T-cell (primary cell): Measurements from ENCODE around the gene PTCH1. TPM values are rescaled to one million over a fixed set of nuclear protein-coding genes. Genes with fewer than 3 reads are reported as not detected.

Source experiments
- ATAC-seq, 4 experiments: fragments of 200-7000 bp in 3 of 4; fragments of 150-1000 bp in 1 of 4; cut with Tn5 transposase; replicated peaks in 1 of 4; 1 replicate in 3 of 4; 2 replicates in 1 of 4; pipeline ENCODE4 v1.10.0; 2021; ENCODE audit warnings: moderate library complexity in 3 of 4, mild to moderate bottlenecking in 2 of 4, moderate number of reproducible peaks in 1 of 4
- CTCF ChIA-PET, 2 donors: fragments of 300-600 bp; sonication (Branson Sonifier 250); formaldehyde crosslinking; loops; one replicate each; lab custom pipeline; 2022; ENCODE audit warnings: antibody characterized with exemption in 2 of 2; lab: Charles Lee
- POLR2A ChIA-PET, 2 donors: fragments of 300-600 bp; sonication (Branson Sonifier 250); formaldehyde crosslinking; loops; one replicate each; lab custom pipeline; 2022; ENCODE audit warnings: antibody characterized with exemption in 2 of 2; lab: Charles Lee
- DNase-seq, 35 experiments: peaks; one replicate each; pipeline versions ENCODE4 v3.0.0 to v3.0.0-alpha.2; 2013 to 2023
- H3K27ac ChIP-seq: one replicate; pipeline ENCODE4 v1.5.1; 2013; ENCODE audit warnings: low read length
- H3K27me3 ChIP-seq, 2 experiments: replicated peaks in 1 of 2; 1 replicate in 1 of 2; 2 replicates in 1 of 2; pipeline versions ENCODE4 v1.6.1 to v1.7.0; 2013; ENCODE audit warnings: low read length in 1 of 2, mixed read lengths in 1 of 2; ENCODE audit not compliant: control insufficient read depth in 2 of 2, insufficient read depth in 2 of 2; ENCODE audit errors: extremely low read depth in 1 of 2
- H3K36me3 ChIP-seq, 2 donors: 1 replicate in 1 of 2; 2 replicates in 1 of 2; pipeline versions ENCODE4 v1.6.1 to v1.7.0; 2013; ENCODE audit warnings: low read length in 1 of 2; ENCODE audit not compliant: control insufficient read depth in 2 of 2, insufficient read depth in 1 of 2; ENCODE audit errors: extremely low read depth in 1 of 2
- H3K4me1 ChIP-seq, 2 experiments: 1 replicate in 1 of 2; 2 replicates in 1 of 2; pipeline versions ENCODE4 v1.6.1 to v1.7.0; 2013; ENCODE audit warnings: low read length in 2 of 2, mixed read lengths in 1 of 2; ENCODE audit not compliant: insufficient read depth in 2 of 2, control insufficient read depth in 1 of 2; ENCODE audit errors: extremely low read depth in 1 of 2
- H3K4me3 ChIP-seq, 2 donors: 1 replicate in 1 of 2; 2 replicates in 1 of 2; pipeline versions ENCODE4 v1.5.1 to v1.7.0; 2013; ENCODE audit warnings: mild to moderate bottlenecking in 2 of 2, low read length in 1 of 2, moderate library complexity in 1 of 2; ENCODE audit not compliant: control insufficient read depth in 1 of 2; ENCODE audit errors: extremely low read depth in 1 of 2
- H3K9me3 ChIP-seq: 2 replicates; pipeline ENCODE4 v1.7.0; 2013
- H3K27ac Mint-ChIP-seq, 2 donors: one replicate each; pipeline ENCODE4 v1.8.0; 2020 to 2021; ENCODE audit warnings: mild to moderate bottlenecking in 2 of 2, mixed read lengths in 2 of 2
- H3K27me3 Mint-ChIP-seq, 2 donors: one replicate each; pipeline ENCODE4 v1.8.0; 2021 to 2022; ENCODE audit warnings: mixed read lengths in 2 of 2
- H3K36me3 Mint-ChIP-seq: one replicate; pipeline ENCODE4 v1.8.0; 2021; ENCODE audit warnings: mixed read lengths
- H3K4me1 Mint-ChIP-seq, 3 donors: one replicate each; pipeline ENCODE4 v1.8.0; 2020 to 2022; ENCODE audit warnings: mixed read lengths in 3 of 3, mild to moderate bottlenecking in 1 of 3
- H3K4me3 Mint-ChIP-seq, 3 donors: one replicate each; pipeline ENCODE4 v1.8.0; 2020 to 2022; ENCODE audit warnings: mild to moderate bottlenecking in 3 of 3, mixed read lengths in 3 of 3, moderate library complexity in 3 of 3
- H3K9me3 Mint-ChIP-seq, 3 donors: one replicate each; pipeline ENCODE4 v1.8.0; 2020 to 2022; ENCODE audit warnings: mixed read lengths in 3 of 3
- WGBS: methylation state at CpG from one replicate; pipeline ENCODE4 v1.1.5; 2013; ENCODE audit warnings: missing lambda C conversion rate; ENCODE audit not compliant: insufficient coverage; 5-methylcytosine and 5-hydroxymethylcytosine counted together
- total RNA-seq, 35 experiments: library from RNA in 6 of 35; stranded (reverse) in 6 of 35; fragments of 120-200 nt in 1 of 35; gene quantifications; one replicate each; pipeline versions ENCODE4 v1.2.1 to v1.2.4 and lab custom pipeline; 2013 to 2026

PTCH1 gene
- total RNA-seq, 5 donors from 2014 or later (not counting 1 experiment from before 2014, with no cell fraction given): 23.4 to 35.5 (median 29.2) TPM

DNA sequence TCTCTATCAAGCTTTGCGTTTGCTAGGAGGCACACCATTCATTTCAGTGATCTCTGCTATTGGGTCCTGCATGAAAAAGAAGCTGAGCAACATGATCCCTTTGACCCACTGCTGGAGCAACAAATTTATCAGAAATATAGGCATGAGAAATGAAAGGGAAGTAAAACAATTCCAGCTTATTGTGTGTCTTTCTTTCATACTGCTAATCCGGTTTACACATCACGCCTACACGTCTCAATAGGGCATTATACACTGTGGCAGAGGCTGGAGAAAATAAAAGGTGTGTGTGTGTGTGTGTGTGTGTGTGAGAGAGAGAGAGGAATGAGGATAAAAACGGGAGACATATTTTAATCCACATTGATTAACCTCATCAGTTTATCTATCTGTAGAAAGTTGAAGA, 2.4 kb downstream of the PTCH1 start:
- no peaks in the 10 kb centered on the region for H3K9me3 ChIP-seq
- Mint-ChIP-seq H3K9me3 (peaks cover 0 to under 1% (median 0%) of the 10 kb centered on the region in 3 donors), H3K4me1 (peaks cover 37 to 55% (median 46%) of the 10 kb centered on the region in 3 donors), H3K27ac (no peak overlapping the region), H3K27me3 (peaks cover 13% of the 10 kb centered on the region in 2 donors), H3K36me3 (no peaks in the 10 kb centered on the region), H3K4me3 (peak overlapping the region in 1 of 3 donors; percentile 97)
- ATAC-seq (no peak), DNase-seq (no peak)
- WGBS: no CpG with 5 or more reads among the region's 5 CpGs
- H3K4me1 ChIP-seq: peaks cover 18 to 48% of the 10 kb centered on the region in 2 experiments
- H3K4me3 ChIP-seq: no peak overlapping the region
- CTCF ChIA-PET: no interaction called here
- H3K27me3 ChIP-seq: peaks cover 4 to 15% of the 10 kb centered on the region in 2 experiments
- H3K27ac ChIP-seq: no peak overlapping the region
- POLR2A ChIA-PET: no interaction called here
- H3K36me3 ChIP-seq: no peaks in the 10 kb centered on the region

DNA sequence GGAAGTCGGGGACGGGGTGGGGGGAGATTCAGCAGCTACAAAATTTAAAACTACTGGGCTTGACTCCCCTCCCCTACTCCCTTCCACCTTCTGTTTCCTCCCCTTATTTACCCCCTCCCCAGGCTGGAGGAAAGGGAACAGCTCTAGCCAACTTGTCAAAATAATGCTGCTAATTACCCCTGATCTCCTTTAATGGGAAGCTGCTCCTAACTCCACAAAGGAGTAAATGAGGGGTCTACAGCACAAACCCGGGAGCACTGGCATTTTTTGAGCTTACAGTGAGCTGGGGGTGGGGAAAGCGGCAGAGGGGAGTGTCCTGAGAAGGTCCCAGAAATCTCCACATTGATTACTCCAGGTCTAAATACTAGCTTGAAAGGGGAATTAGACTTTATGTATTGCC, 3.1 kb downstream of the PTCH1 start:
- H3K4me3 Mint-ChIP-seq: no peak overlapping the region
- H3K27ac ChIP-seq: no peak overlapping the region
- WGBS: no CpG with 5 or more reads among the region's 4 CpGs
- ATAC-seq (no peak), DNase-seq (no peak)
- H3K36me3 ChIP-seq: no peaks in the 10 kb centered on the region
- no peak overlapping the region for H3K27ac Mint-ChIP-seq
- no peaks in the 10 kb centered on the region for H3K36me3 Mint-ChIP-seq
- H3K27me3 Mint-ChIP-seq: peaks cover 13% of the 10 kb centered on the region in 2 donors
- H3K9me3 Mint-ChIP-seq: no peaks in the 10 kb centered on the region
- peaks cover 38 to 61% (median 51%) of the 10 kb centered on the region in 3 donors for H3K4me1 Mint-ChIP-seq
- ChIA-PET CTCF (no interaction called here), POLR2A (interaction anchor here in 1 of 2 donors (0.5 kb wide), 1 partner anchor 169 kb away, joined by 3 read pairs; no protein-coding TSS in a partner anchor)
- H3K4me3 ChIP-seq: no peak overlapping the region
- H3K4me1 ChIP-seq: peaks cover 20 to 54% of the 10 kb centered on the region in 2 experiments
- H3K27me3 ChIP-seq: peaks cover 4 to 21% of the 10 kb centered on the region in 2 experiments
- no peaks in the 10 kb centered on the region for H3K9me3 ChIP-seq

DNA sequence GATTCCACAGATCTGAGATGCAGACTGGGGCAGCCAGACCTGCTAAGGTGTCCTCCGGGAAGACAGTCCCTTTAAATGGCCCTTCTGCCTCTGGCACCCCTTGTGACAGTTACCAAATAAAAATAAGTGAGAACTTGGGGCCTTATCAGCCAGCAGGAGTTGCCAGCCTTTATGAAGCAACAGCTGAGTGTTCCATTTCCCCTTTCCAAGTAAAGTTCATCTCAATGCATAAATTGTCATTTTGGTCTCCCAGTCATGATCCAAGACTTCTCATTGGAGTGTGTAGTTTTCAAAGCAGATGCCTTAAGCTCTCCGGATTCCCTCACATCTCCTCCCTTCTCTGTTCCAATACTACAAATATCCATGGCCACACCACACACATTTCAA, 4.1 kb downstream of the PTCH1 start:
- Histone ChIP-seq H3K4me1 (peaks cover 20 to 58% of the 10 kb centered on the region in 2 experiments), H3K4me3 (no peak overlapping the region), H3K9me3 (no peaks in the 10 kb centered on the region), H3K36me3 (no peaks in the 10 kb centered on the region), H3K27me3 (peaks cover 4 to 24% of the 10 kb centered on the region in 2 experiments), H3K27ac (no peak overlapping the region)
- CTCF ChIA-PET: no interaction called here
- Mint-ChIP-seq H3K9me3 (no peaks in the 10 kb centered on the region), H3K27ac (peak overlapping the region in 1 of 2 donors; percentile 30), H3K36me3 (no peaks in the 10 kb centered on the region), H3K4me1 (peaks cover 40 to 64% (median 53%) of the 10 kb centered on the region in 3 donors), H3K4me3 (peak overlapping the region; percentile 7 to 99 (median 86)), H3K27me3 (peaks cover 15 to 17% of the 10 kb centered on the region in 2 donors)
- ATAC-seq: no peak
- no peak for DNase-seq
- POLR2A ChIA-PET: interaction anchor here in 1 of 2 donors (0.6 kb wide), 1 partner anchor 16 kb away, joined by 3 read pairs; no protein-coding TSS in a partner anchor
- WGBS: 86% methylated on average over 1 of the region's 2 CpGs

DNA sequence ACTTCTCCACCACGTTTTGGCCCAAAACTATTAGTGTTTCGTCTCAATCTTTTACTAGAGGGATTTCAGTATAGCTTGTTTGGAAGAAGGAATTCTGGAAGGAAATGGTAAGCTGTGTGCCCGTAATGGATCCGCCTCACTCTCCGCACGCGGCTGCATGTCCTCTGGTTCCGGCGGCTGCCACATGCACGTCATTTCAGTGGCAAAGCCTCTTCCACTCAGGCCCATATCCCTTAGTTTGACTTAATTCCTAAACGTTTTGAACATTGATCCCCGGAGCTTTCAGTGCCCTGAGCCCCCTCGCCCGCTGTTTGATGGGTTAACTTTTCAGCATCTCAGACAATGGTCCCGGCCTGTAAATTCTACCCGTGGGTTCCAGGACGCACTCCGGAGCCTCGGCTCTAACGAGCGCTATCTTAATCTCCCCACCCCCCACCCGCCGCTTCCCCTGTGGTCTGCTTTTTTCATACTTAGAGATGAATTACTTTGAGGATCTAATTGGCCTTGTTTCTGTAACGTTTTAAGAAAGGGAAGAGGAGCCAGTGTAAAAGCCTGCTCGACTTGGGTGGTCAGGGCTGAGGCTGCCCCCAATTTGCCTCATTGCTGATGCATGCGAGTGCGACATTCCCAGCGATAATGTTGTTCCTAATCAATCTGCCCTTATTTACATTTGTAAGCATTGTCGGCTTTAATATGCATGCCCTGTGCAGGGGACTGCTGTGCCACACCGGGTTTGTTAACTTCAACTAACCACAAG, 4.6 kb downstream of the PTCH1 start:
- CTCF ChIA-PET: no interaction called here
- H3K4me1 ChIP-seq: peaks cover 20 to 59% of the 10 kb centered on the region in 2 experiments
- H3K27ac ChIP-seq: no peak overlapping the region
- no peaks in the 10 kb centered on the region for H3K9me3 Mint-ChIP-seq
- no peaks in the 10 kb centered on the region for H3K36me3 Mint-ChIP-seq
- DNase-seq (no peak), ATAC-seq (no peak)
- H3K4me1 Mint-ChIP-seq: peaks cover 39 to 60% (median 51%) of the 10 kb centered on the region in 3 donors
- H3K27me3 Mint-ChIP-seq: peaks cover 12 to 18% of the 10 kb centered on the region in 2 donors
- H3K4me3 Mint-ChIP-seq: peak overlapping the region; percentile 86 to 99 (median 86)
- H3K27ac Mint-ChIP-seq: peak overlapping the region; percentile 23 to 82
- H3K4me3 ChIP-seq: peak overlapping the region in 1 of 2 donors; percentile 20
- WGBS: 83% methylated on average over 10 of the region's 30 CpGs
- no peaks in the 10 kb centered on the region for H3K9me3 ChIP-seq
- no peaks in the 10 kb centered on the region for H3K36me3 ChIP-seq
- peaks cover 4 to 23% of the 10 kb centered on the region in 2 experiments for H3K27me3 ChIP-seq
- POLR2A ChIA-PET: interaction anchor here (0.6 kb wide), 2 partner anchors 16 to 218 kb away, joined by 3 read pairs; no protein-coding TSS in a partner anchor

DNA sequence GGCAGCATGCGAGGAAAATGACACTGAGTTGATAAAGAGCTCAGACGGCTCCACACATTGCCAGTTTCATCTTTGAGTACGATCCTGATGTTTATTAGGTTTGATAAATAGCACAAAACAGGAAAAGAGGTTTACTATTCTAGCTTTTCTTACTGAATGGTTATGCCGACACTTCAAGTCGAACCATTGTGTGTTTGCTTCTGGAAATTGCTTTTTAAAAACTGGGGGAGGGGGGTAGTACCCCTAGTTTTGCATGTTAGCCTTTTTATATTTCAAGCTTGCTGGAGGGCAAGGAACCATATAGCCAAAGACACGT, 5.2 kb downstream of the PTCH1 start:
- H3K27ac Mint-ChIP-seq: peak overlapping the region; percentile 76 to 82
- CTCF ChIA-PET: no interaction called here
- no peak for ATAC-seq

More for the DNA sequence above, 5.2 kb downstream of the PTCH1 start:
- Histone ChIP-seq H3K27me3 (peaks cover 4 to 26% of the 10 kb centered on the region in 2 experiments), H3K27ac (peak overlapping the region; percentile 49), H3K36me3 (no peaks in the 10 kb centered on the region), H3K4me1 (peaks cover 20 to 59% of the 10 kb centered on the region in 2 experiments), H3K4me3 (peak overlapping the region; percentile 20 to 55), H3K9me3 (no peaks in the 10 kb centered on the region)
- Mint-ChIP-seq H3K4me1 (peaks cover 36 to 55% (median 48%) of the 10 kb centered on the region in 3 donors), H3K27me3 (peaks cover 10 to 17% of the 10 kb centered on the region in 2 donors), H3K4me3 (peak overlapping the region; percentile 86 to 99 (median 86)), H3K9me3 (no peaks in the 10 kb centered on the region), H3K36me3 (no peaks in the 10 kb centered on the region)
- no peak for DNase-seq
- POLR2A ChIA-PET: interaction anchor here in 1 of 2 donors (0.6 kb wide), 1 partner anchor 218 kb away, joined by 3 read pairs; no protein-coding TSS in a partner anchor
- WGBS: 30% methylated on average over 3 of the region's 6 CpGs
